BJ (cell line): ENCODE data around the gene ANK2. TPM values are rescaled to one million over a fixed set of nuclear protein-coding genes. Genes with fewer than 3 reads are reported as not detected.

Experiments
- CTCF ChIA-PET: fragments of 350-600 bp; formaldehyde crosslinking; extraction: SDS; loops from one replicate; lab custom pipeline; 2021; ENCODE audit warnings: antibody characterized with exemption, inconsistent platforms; lab: Yijun Ruan, JAX
- POLR2A ChIA-PET: fragments of 300-600 bp; sonication (Branson Sonifier 250); formaldehyde crosslinking; extraction: SDS; loops from one replicate; lab custom pipeline; 2021; ENCODE audit warnings: antibody characterized with exemption; lab: Charles Lee
- DNase-seq: peaks from one replicate; pipeline ENCODE4 v3.0.0-alpha.2; 2011; ENCODE audit warnings: low read depth
- H3K27me3 ChIP-seq: 2 replicates; pipeline ENCODE4 v1.6.0; 2011; ENCODE audit warnings: low read length; ENCODE audit not compliant: control insufficient read depth, insufficient read depth
- H3K36me3 ChIP-seq: 2 replicates; pipeline ENCODE4 v1.5.1; 2011; ENCODE audit warnings: low read length; ENCODE audit not compliant: control insufficient read depth, insufficient read depth
- H3K4me3 ChIP-seq: 2 replicates; pipeline ENCODE4 v1.5.1; 2011; ENCODE audit warnings: low read depth, mild to moderate bottlenecking, control low read depth, low read length
- CTCF ChIP-seq: IDR thresholded peaks from 2 replicates; pipeline ENCODE4 v1.5.1; 2011; ENCODE audit warnings: low read depth, mild to moderate bottlenecking, control low read depth, inconsistent platforms, low read length, moderate library complexity; ENCODE audit not compliant: insufficient read depth
- polyA plus RNA-seq: library from polyadenylated mRNA; depleted of rRNA; stranded (reverse); fragments of >200 nt; gene quantifications from 2 replicates; pipeline ENCODE4 v1.2.3, GENCODE V29; 2011

The ANK2 gene
- polyA plus RNA-seq, 1 experiment, result 2.3 TPM

GRCh38 chr4:113378836-113379235 lies 329.4 kb downstream of the ANK2 start:
- no peak overlapping the region for H3K4me3 ChIP-seq
- H3K36me3 ChIP-seq, result no peaks in the 10 kb centered on the region
- POLR2A ChIA-PET, result no interaction called here
- CTCF ChIA-PET, result no interaction called here
- TF ChIP-seq CTCF, result no peak
- DNase-seq, result no peak
- H3K27me3 ChIP-seq, result no peaks in the 10 kb centered on the region

GRCh38 chr4:113382704-113383103 lies 333.3 kb downstream of the ANK2 start:
- DNase-seq, result no peak
- no peak overlapping the region for H3K4me3 ChIP-seq
- CTCF ChIA-PET, result interaction anchor here (1.3 to 1.6 kb wide), 2 partner anchors 9 to 1001 kb away, joined by 3 to 4 read pairs; no protein-coding TSS in a partner anchor
- no peak for TF ChIP-seq CTCF
- H3K36me3 ChIP-seq, result no peaks in the 10 kb centered on the region
- H3K27me3 ChIP-seq, result no peaks in the 10 kb centered on the region
- POLR2A ChIA-PET, result interaction anchor here (0.6 kb wide), 1 partner anchor 379 kb away, joined by 4 read pairs; no protein-coding TSS in a partner anchor

- POLR2A ChIA-PET, result no interaction called here
- TF ChIP-seq CTCF, result no peak
- Histone ChIP-seq H3K36me3 (no peaks in the 10 kb centered on the region), H3K27me3 (no peaks in the 10 kb centered on the region), H3K4me3 (no peak overlapping the region)
- peak; percentile 53 for DNase-seq
- CTCF ChIA-PET, result interaction anchor here (1.3 kb wide), 1 partner anchor 8 kb away, joined by 3 read pairs; no protein-coding TSS in a partner anchor
Measured at GRCh38 chr4:113383111-113383785, 333.8 kb downstream of the ANK2 start.

GRCh38 chr4:113384600-113384999 lies 335.1 kb downstream of the ANK2 start:
- Histone ChIP-seq H3K36me3 (no peaks in the 10 kb centered on the region), H3K27me3 (no peaks in the 10 kb centered on the region), H3K4me3 (no peak overlapping the region)
- DNase-seq, result peak; percentile 41
- no peak for TF ChIP-seq CTCF
- ChIA-PET CTCF (no interaction called here), POLR2A (no interaction called here)

- no peaks in the 10 kb centered on the region for H3K36me3 ChIP-seq
- no peak for DNase-seq
- ChIA-PET POLR2A (no interaction called here), CTCF (interaction anchor here (2.1 kb wide), 1 partner anchor 10 kb away, joined by 5 read pairs; no protein-coding TSS in a partner anchor)
- no peaks in the 10 kb centered on the region for H3K27me3 ChIP-seq
- TF ChIP-seq CTCF, result no peak
- H3K4me3 ChIP-seq, result no peak overlapping the region
Measured at GRCh38 chr4:113385281-113385899, 335.9 kb downstream of the ANK2 start.
